ENCODE data around the gene KCNC1. TPM values are rescaled to one million over a fixed set of nuclear protein-coding genes. Genes with fewer than 3 reads are reported as not detected.

The KCNC1 gene
- polyA plus RNA-seq, 2 of the 4 experiments (the other 2 are of a cell fraction) = 0.08 TPM; not detected in 1

DNA sequence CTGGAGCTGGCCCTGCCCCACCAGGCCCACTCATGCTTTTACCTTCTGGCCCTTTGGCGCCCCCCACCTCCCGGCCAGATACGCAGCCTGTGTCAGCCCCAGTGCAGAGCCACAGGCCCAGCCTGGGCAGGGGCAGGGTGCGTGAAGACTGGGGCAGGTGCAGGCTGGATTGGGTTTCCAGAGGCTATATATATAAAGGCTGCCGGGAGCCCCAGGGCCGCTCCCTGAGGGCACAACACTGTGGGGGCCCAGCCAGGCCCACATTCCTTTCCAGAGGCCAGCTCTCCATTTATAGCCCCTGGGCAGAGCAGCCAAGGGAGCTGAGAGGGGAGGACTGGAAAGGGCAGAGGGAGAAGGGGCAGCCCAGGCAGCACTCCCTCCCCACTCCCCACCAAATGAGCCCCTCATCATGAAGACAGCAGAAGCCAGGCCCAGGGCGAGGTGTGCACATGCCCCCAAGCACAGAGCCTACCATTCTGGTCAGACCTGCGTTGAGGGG lies 20.2 kb upstream of the KCNC1 start:
- H3K4me2 ChIP-seq = no peak overlapping the region
- FAIRE-seq (no peak), ATAC-seq (no peak), DNase-seq (ENCODE audit: low read depth in 1 of 2, low spot score in 1 of 2) (no peak)
- ChIA-PET POLR2A (no interaction called here), CTCF (interaction anchor here (10.4 kb wide), 1 partner anchor 18 kb away, joined by 85 read pairs; the partner anchor contains the start of gene KCNC1)
- H3K27ac ChIP-seq = no peak overlapping the region
- H3K4me3 ChIP-seq = no peak overlapping the region
- H3K9me3 ChIP-seq = no peaks in the 10 kb centered on the region
- TF ChIP-seq, protein P1, sequence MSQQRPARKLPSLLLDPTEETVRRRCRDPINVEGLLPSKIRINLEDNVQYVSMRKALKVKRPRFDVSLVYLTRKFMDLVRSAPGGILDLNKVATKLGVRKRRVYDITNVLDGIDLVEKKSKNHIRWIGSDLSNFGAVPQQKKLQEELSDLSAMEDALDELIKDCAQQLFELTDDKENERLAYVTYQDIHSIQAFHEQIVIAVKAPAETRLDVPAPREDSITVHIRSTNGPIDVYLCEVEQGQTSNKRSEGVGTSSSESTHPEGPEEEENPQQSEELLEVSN (IDR thresholded peaks at IDR 0.05; ENCODE audit: borderline replicate concordance, low read depth) = no peak
- WGBS (ENCODE audit: missing lambda C conversion rate) = 14% methylated on average over 6 of the region's 8 CpGs
- no peaks in the 10 kb centered on the region for H3K4me1 ChIP-seq

DNA sequence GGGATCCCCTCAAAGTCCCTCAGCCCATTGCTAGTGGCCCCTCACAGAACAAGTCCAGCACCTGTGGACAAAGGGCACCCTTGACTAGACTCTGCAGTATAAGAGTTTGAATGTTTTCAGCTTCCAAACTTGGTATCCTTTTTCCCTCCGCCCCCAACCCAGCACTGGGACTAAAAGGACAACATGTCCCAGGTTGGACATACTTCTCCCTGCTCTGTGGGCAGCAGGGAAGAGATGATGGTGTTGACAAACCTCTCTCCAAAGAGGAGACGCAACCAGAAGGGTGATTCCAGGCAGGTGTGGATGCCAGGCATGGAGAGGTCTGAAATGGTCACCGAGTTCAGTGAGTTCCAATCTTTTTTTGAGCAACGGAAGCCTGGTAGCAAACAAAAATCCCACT lies 19.7 kb upstream of the KCNC1 start:
- Histone ChIP-seq H3K4me2 (no peak overlapping the region), H3K4me1 (no peaks in the 10 kb centered on the region; the same call in 2 of the 3 replicates), H3K9me3 (no peaks in the 10 kb centered on the region), H3K4me3 (no peak overlapping the region), H3K27ac (no peak overlapping the region)
- ChIA-PET CTCF (interaction anchor here (10.4 kb wide), 1 partner anchor 18 kb away, joined by 85 read pairs; the partner anchor contains the start of gene KCNC1), POLR2A (no interaction called here)
- FAIRE-seq (no peak), DNase-seq (ENCODE audit: low read depth in 1 of 2, low spot score in 1 of 2) (no peak), ATAC-seq (no peak)
- WGBS (ENCODE audit: missing lambda C conversion rate) = 18% methylated on average over 4 of the region's 4 CpGs
- TF ChIP-seq, protein P2, sequence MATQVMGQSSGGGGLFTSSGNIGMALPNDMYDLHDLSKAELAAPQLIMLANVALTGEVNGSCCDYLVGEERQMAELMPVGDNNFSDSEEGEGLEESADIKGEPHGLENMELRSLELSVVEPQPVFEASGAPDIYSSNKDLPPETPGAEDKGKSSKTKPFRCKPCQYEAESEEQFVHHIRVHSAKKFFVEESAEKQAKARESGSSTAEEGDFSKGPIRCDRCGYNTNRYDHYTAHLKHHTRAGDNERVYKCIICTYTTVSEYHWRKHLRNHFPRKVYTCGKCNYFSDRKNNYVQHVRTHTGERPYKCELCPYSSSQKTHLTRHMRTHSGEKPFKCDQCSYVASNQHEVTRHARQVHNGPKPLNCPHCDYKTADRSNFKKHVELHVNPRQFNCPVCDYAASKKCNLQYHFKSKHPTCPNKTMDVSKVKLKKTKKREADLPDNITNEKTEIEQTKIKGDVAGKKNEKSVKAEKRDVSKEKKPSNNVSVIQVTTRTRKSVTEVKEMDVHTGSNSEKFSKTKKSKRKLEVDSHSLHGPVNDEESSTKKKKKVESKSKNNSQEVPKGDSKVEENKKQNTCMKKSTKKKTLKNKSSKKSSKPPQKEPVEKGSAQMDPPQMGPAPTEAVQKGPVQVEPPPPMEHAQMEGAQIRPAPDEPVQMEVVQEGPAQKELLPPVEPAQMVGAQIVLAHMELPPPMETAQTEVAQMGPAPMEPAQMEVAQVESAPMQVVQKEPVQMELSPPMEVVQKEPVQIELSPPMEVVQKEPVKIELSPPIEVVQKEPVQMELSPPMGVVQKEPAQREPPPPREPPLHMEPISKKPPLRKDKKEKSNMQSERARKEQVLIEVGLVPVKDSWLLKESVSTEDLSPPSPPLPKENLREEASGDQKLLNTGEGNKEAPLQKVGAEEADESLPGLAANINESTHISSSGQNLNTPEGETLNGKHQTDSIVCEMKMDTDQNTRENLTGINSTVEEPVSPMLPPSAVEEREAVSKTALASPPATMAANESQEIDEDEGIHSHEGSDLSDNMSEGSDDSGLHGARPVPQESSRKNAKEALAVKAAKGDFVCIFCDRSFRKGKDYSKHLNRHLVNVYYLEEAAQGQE (IDR thresholded peaks at IDR 0.05) = no peak
- no peak for TF ChIP-seq CHD2 (IDR thresholded peaks at IDR 0.05; ENCODE audit: low read length, partially characterized antibody)
- TF ChIP-seq JUNB (IDR thresholded peaks at IDR 0.05) = no peak
- no peak for TF ChIP-seq POLR2A (IDR thresholded peaks at IDR 0.05; ENCODE audit: low read length)
- TF ChIP-seq, protein P3, sequence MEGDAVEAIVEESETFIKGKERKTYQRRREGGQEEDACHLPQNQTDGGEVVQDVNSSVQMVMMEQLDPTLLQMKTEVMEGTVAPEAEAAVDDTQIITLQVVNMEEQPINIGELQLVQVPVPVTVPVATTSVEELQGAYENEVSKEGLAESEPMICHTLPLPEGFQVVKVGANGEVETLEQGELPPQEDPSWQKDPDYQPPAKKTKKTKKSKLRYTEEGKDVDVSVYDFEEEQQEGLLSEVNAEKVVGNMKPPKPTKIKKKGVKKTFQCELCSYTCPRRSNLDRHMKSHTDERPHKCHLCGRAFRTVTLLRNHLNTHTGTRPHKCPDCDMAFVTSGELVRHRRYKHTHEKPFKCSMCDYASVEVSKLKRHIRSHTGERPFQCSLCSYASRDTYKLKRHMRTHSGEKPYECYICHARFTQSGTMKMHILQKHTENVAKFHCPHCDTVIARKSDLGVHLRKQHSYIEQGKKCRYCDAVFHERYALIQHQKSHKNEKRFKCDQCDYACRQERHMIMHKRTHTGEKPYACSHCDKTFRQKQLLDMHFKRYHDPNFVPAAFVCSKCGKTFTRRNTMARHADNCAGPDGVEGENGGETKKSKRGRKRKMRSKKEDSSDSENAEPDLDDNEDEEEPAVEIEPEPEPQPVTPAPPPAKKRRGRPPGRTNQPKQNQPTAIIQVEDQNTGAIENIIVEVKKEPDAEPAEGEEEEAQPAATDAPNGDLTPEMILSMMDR (IDR thresholded peaks at IDR 0.05) = no peak
- no peak for TF ChIP-seq NFE2L2 (conservative IDR thresholded peaks at IDR 0.05; ENCODE audit: low read length)
- TF ChIP-seq PHF8 (IDR thresholded peaks at IDR 0.05; ENCODE audit: borderline replicate concordance, low read depth) = no peak
- TF ChIP-seq HEYL (CRISPR knock-in tag; IDR thresholded peaks at IDR 0.05) = no peak
- no peak for TF ChIP-seq KDM1A (IDR thresholded peaks at IDR 0.05; ENCODE audit: low read depth)

DNA sequence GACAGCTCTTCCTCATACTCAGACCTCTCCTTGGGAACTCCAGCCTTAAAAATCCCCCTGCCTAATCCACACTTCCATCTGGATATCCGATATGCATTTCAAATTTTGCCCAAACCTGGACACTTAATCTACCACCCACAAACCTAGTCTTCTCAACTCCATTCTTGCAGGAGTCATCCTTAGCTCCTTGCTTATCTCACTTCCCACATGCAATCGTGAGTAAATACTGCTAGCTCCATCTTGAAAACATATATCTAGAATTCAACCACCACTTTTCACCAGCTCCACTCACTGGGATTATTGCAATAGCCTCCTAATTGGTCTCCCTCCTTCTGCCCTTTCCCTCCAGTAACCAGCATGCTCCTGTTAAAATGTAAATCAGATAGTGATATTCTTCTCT lies 17.8 kb upstream of the KCNC1 start:
- no peak overlapping the region for H3K27ac ChIP-seq
- WGBS (ENCODE audit: missing lambda C conversion rate) = 43% methylated on average over 2 of the region's 2 CpGs
- peaks cover 15% of the 10 kb centered on the region; the same call in 2 of the 3 replicates for H3K4me1 ChIP-seq
- CTCF ChIA-PET = interaction anchor here (1.4 to 10.4 kb wide), 3 partner anchors 8 to 77 kb away, joined by 3 to 85 read pairs (median 3); partner anchors contain the start of gene KCNC1
- ATAC-seq (no peak), DNase-seq (ENCODE audit: low read depth in 1 of 2, low spot score in 1 of 2) (no peak), FAIRE-seq (no peak)
- no peak for TF ChIP-seq FOSB (CRISPR knock-in tag; IDR thresholded peaks at IDR 0.05)
- H3K9me3 ChIP-seq = no peaks in the 10 kb centered on the region
- POLR2A ChIA-PET = no interaction called here
- H3K4me2 ChIP-seq = no peak overlapping the region
- H3K4me3 ChIP-seq = no peak overlapping the region

DNA sequence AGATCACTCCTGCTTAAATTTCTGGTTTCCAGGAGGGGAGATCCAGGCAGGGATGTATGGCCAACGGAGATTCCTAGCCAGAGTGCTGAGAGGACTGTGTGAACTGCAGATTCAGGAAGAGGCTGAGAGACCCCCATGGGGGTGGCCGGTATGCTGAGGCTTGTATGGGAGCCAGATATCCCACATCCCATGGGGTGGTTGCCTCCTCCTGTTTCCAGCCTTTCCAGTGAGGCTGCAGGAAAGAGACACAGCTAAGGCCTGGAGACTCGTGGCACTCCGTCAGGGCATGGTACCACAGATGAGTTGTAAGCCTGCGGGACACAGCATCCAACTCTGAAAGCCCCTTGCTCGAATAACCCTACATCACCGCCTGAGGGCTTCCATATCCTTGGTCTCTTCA lies 16.6 kb upstream of the KCNC1 start:
- no peaks in the 10 kb centered on the region for H3K9me3 ChIP-seq
- H3K4me2 ChIP-seq = no peak overlapping the region
- H3K4me3 ChIP-seq = no peak overlapping the region
- DNase-seq (ENCODE audit: low read depth in 1 of 2, low spot score in 1 of 2) (no peak), FAIRE-seq (no peak), ATAC-seq (no peak)
- ChIA-PET POLR2A (no interaction called here), CTCF (interaction anchor here (10.4 kb wide), 1 partner anchor 14 kb away, joined by 85 read pairs; the partner anchor contains the start of gene KCNC1)
- WGBS (ENCODE audit: missing lambda C conversion rate) = 49% methylated on average over 7 of the region's 7 CpGs
- peaks cover 15% of the 10 kb centered on the region; the same call in 2 of the 3 replicates for H3K4me1 ChIP-seq
- H3K27ac ChIP-seq = no peak overlapping the region
- no peak for TF ChIP-seq MAFK (IDR thresholded peaks at IDR 0.05; ENCODE audit: partially characterized antibody)
- no peak for TF ChIP-seq CEBPB (IDR thresholded peaks at IDR 0.05)
- TF ChIP-seq, protein P4, sequence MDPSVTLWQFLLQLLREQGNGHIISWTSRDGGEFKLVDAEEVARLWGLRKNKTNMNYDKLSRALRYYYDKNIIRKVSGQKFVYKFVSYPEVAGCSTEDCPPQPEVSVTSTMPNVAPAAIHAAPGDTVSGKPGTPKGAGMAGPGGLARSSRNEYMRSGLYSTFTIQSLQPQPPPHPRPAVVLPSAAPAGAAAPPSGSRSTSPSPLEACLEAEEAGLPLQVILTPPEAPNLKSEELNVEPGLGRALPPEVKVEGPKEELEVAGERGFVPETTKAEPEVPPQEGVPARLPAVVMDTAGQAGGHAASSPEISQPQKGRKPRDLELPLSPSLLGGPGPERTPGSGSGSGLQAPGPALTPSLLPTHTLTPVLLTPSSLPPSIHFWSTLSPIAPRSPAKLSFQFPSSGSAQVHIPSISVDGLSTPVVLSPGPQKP (IDR thresholded peaks at IDR 0.05; ENCODE audit: low read depth, low read length) = no peak
- no peak for TF ChIP-seq ZSCAN20 (CRISPR knock-in tag; IDR thresholded peaks at IDR 0.05)
- TF ChIP-seq KDM5A (IDR thresholded peaks at IDR 0.05) = no peak
- no peak for TF ChIP-seq TFCP2L1 (CRISPR knock-in tag; IDR thresholded peaks at IDR 0.05)
- TF ChIP-seq RFX5 (IDR thresholded peaks at IDR 0.05) = no peak
- TF ChIP-seq ZNF302 (CRISPR knock-in tag; IDR thresholded peaks at IDR 0.05) = no peak
- TF ChIP-seq, protein P3 (IDR thresholded peaks at IDR 0.05) = no peak

Data from A549 (cell line).